LNCaP clone FGC (cell line): Measurements from ENCODE around the gene MS4A10.

Experiments used
- DNase-seq: peaks from one replicate; pipeline ENCODE4 v3.0.0-alpha.2; 2011; ENCODE audit warnings: low read depth
- H3K4me3 ChIP-seq: 2 replicates; pipeline ENCODE4 v1.5.1; 2011; ENCODE audit warnings: mild to moderate bottlenecking, low read depth, low read length, control low read depth
- TF ChIP-seq, protein P1 (sequence below): IDR thresholded peaks from 2 replicates; pipeline ENCODE4 v1.5.1; 2012; ENCODE audit warnings: mild to moderate bottlenecking; ENCODE audit not compliant: control insufficient read depth, insufficient read depth; ENCODE audit errors: extremely low read depth

Gene MS4A10

DNA sequence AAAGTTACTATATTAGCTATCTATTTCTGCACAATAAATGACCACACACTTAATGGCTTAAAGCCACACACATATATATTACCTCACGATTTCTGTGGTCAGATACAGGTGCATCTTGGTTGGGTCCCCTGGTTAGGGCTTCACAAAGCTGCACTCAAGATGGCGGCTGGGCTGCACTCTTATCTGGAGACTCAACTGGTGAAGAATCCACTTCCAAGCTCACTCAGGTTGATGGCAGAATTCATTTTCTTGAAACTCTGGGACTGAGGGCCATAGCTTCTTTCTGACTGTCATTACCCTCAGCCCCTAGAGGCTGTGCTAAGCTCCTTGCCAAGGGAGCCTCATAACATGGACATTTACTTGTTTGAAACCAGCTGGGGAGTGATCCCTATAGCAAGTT lies 5.1 kb upstream of the MS4A10 start:
- H3K4me3 ChIP-seq = no peak overlapping the region
- TF ChIP-seq, protein P1, sequence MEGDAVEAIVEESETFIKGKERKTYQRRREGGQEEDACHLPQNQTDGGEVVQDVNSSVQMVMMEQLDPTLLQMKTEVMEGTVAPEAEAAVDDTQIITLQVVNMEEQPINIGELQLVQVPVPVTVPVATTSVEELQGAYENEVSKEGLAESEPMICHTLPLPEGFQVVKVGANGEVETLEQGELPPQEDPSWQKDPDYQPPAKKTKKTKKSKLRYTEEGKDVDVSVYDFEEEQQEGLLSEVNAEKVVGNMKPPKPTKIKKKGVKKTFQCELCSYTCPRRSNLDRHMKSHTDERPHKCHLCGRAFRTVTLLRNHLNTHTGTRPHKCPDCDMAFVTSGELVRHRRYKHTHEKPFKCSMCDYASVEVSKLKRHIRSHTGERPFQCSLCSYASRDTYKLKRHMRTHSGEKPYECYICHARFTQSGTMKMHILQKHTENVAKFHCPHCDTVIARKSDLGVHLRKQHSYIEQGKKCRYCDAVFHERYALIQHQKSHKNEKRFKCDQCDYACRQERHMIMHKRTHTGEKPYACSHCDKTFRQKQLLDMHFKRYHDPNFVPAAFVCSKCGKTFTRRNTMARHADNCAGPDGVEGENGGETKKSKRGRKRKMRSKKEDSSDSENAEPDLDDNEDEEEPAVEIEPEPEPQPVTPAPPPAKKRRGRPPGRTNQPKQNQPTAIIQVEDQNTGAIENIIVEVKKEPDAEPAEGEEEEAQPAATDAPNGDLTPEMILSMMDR = no peak
- DNase-seq = no peak

DNA sequence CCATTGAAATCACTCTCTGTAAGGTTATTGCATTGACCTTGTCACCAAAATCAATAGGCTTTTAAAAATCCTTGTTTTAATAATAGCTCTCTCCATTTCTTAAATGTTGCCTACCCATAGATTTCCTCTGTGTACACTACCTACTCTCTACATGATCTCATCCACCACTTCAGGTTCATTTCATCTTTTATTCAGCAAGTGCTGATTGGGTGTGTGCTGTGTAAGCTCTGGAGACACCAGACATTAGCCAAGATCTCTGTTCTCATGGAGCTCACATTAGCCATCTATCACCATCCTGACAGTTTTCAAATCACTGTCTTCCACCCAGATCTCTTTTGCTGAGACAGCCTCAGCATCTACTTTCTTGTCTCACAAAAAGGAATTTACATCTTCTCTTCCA lies 4.4 kb upstream of the MS4A10 start:
- no peak for DNase-seq
- TF ChIP-seq, protein P1 = no peak
- H3K4me3 ChIP-seq = no peak overlapping the region

DNA sequence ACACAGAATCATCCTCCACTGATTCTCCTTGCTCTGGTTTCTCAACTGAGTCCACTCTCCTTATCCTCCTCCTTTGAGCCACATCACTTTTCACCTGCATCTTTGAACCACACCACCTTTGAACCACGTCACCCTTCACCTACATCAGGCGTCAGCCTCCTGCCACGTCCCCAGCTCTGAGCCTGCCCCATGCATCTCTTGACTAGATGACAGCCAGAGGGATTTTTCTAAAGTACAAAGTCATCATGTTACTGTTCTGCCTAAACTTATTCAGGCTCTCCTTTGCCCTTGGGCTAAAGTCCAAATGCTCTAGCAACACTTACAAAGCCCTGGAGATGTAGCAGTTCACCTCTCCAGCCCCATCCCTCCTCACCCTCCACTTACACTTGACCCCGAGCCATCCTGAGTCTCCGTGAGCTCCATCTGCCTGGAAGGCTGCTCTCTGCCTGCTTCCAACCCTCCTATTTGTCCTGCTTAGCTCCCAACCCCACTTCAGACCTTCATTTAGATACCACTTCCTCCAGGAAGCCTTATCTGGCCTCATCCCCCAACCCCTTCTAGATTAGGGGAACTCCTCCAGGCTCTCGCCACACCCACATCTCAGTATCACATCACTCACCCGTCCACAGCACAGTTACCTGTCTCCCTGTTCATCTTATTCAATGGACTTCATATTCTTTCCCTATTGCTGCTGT lies 3.7 kb upstream of the MS4A10 start:
- no peak for DNase-seq
- no peak overlapping the region for H3K4me3 ChIP-seq
- TF ChIP-seq, protein P1 = no peak

DNA sequence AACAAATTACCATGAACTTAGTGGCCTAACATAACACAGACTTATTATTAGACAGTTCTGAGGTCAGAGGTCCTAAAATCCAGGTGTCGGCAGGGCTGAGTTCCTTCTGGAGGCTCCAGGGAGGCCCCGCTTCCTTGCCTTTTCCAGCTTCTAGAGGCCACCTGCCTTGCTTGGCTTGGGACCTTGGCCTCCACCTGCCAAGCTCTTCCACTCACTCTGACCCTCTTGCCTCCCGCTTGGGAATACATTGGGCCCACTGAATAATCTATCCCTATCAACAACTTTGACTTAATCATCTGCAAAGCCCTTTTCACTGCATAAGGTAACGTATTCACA lies 3.2 kb upstream of the MS4A10 start:
- TF ChIP-seq, protein P1 = no peak
- no peak for DNase-seq
- no peak overlapping the region for H3K4me3 ChIP-seq

DNA sequence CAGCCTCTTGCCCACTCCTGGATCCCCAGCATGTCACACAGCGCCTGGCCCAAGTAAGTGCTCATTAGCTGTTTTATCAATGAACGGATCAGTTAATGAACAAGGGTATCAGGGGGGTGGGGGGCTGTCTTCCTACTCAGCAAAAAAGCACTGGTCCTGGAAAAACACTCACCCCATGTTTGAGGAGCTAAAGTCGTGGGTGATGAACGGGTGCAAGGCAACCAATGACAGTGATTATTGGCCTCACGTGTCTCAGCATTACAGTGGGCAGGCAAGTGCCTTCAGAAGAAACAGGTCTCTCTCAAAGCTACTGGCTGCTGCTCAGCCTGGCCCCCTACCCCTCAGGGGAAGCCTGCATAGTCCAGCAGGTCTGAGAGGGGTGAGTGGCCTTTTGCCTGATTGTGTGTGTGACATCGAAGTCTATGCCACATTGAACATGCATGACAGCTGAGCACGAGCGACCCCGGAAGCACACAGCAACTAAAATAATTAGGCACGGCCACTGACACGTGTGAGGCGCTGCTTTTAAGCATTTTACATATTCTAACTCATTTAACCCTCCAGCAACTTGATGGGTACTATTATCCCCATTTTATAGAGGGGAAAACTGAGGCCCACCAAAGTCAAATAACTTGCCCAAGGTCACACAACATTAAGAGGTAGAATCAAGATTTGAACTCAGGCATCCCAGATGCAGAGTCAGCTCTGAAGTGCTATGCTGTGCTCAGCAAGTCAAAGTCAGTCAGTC lies 2.6 kb upstream of the MS4A10 start:
- no peak overlapping the region for H3K4me3 ChIP-seq
- TF ChIP-seq, protein P1 = no peak
- DNase-seq = no peak

DNA sequence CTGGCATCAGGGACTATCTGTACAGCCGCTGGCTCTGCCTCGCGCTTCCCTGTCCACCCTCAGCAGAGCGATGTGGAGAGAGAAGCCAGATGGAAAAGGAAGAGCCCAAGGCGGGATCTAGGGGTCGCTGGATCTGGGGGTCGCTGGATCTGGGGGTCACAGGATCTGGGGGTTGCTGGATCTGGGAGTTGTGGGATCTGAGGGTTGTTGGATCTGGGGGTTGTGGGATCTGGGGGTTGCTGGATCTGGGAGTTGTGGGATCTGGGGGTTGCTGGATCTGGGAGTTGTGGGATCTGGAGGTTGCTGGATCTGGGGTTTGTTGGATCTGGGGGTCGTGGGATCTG lies 2.0 kb upstream of the MS4A10 start:
- TF ChIP-seq, protein P1 = no peak
- H3K4me3 ChIP-seq = no peak overlapping the region
- DNase-seq = no peak

DNA sequence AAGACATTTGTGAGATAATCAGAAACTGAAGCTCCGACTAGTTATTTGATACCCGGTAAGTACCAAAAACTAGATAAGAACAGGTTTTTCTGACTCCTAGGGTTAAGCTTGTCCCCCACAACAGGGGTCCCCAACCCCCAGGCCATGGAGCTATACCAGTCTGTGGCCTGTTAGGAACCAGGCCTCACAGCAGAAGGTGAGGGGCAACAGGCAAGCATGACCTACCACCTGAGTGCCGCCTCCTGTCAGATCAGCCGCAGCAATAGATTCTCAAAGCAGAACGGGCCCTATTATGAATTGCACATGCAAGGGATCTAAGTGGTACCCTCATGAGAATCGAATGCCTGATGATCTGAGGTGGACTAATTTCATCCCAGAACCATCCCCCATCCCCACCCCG lies 1.2 kb upstream of the MS4A10 start:
- no peak for DNase-seq
- TF ChIP-seq, protein P1 = no peak
- H3K4me3 ChIP-seq = no peak overlapping the region
